Suppressor macrophage (primary cell): ENCODE results near the gene DNAJC1.
"Not testable (repeated sequence)": the region's sequence is repeated elsewhere in the genome, so short reads cannot be mapped to it uniquely, and the experiment has no call there.

Experiments used
- DNase-seq, 4 experiments: peaks; one replicate each; pipeline ENCODE4 v3.0.0-alpha.2; 2020 to 2022

The DNAJC1 gene

GRCh38 chr10:21724020-21724589, 279.4 kb downstream of the DNAJC1 start:
- DNase-seq = no peak

- no peak for DNase-seq
Observed at GRCh38 chr10:21722209-21722608, 281.3 kb downstream of the DNAJC1 start.

- DNase-seq = no peak
Observed at GRCh38 chr10:21721000-21721665, 282.4 kb downstream of the DNAJC1 start.

GRCh38 chr10:21720090-21720489, 283.4 kb downstream of the DNAJC1 start:
- no peak for DNase-seq

- no peak for DNase-seq
Observed at GRCh38 chr10:21719502-21719901, 284.0 kb downstream of the DNAJC1 start.

GRCh38 chr10:21717437-21718054, 286.0 kb downstream of the DNAJC1 start:
- not testable (repeated sequence) for DNase-seq

GRCh38 chr10:21715531-21716195, 287.9 kb downstream of the DNAJC1 start:
- peak in 2 of 4 experiments; percentile 30 to 37 for DNase-seq

- no peak for DNase-seq
Observed at GRCh38 chr10:21712975-21713374, 290.6 kb downstream of the DNAJC1 start.

GRCh38 chr10:21707498-21707897, 296.0 kb downstream of the DNAJC1 start:
- DNase-seq = no peak
